Chondrocyte (in vitro differentiated cells): ENCODE measurements around the gene MTA2. TPM values are rescaled to one million over a fixed set of nuclear protein-coding genes. Genes with fewer than 3 reads are reported as not detected.

Experiments used
- DNase-seq: peaks from one replicate; pipeline ENCODE4 v3.0.0; 2021; ENCODE audit warnings: mixed read lengths, low spot score
- H3K27ac Mint-ChIP-seq: one replicate; pipeline ENCODE4 v1.8.0; 2021; ENCODE audit warnings: mild to moderate bottlenecking, moderate library complexity, mixed read lengths; ENCODE audit not compliant: unreplicated experiment
- H3K27me3 Mint-ChIP-seq: 2 replicates; pipeline ENCODE4 v1.8.0; 2021; ENCODE audit warnings: low read depth, mixed read lengths
- H3K36me3 Mint-ChIP-seq: 2 replicates; pipeline ENCODE4 v1.8.0; 2021; ENCODE audit warnings: low read depth, mixed read lengths
- H3K4me1 Mint-ChIP-seq: 2 replicates; pipeline ENCODE4 v1.8.0; 2021; ENCODE audit warnings: low read depth, mild to moderate bottlenecking, mixed read lengths
- H3K4me3 Mint-ChIP-seq: one replicate; pipeline ENCODE4 v1.8.0; 2021; ENCODE audit warnings: mild to moderate bottlenecking, moderate library complexity, mixed read lengths; ENCODE audit not compliant: unreplicated experiment
- H3K9me3 Mint-ChIP-seq: 2 replicates; pipeline ENCODE4 v1.8.0; 2021; ENCODE audit warnings: low read depth, mixed read lengths
- total RNA-seq: library from RNA; stranded (reverse); gene quantifications from 3 replicates; pipeline ENCODE4 v1.2.1, GENCODE V29; 2021
- TF ChIP-seq, protein P1 (sequence below): fragments of 200-600 bp; sonication (generic); IDR thresholded peaks from 2 replicates; pipeline ENCODE4 v1.5.0; 2021; ENCODE audit warnings: antibody characterized with exemption, mild to moderate bottlenecking, moderate library complexity

MTA2 gene
- total RNA-seq, 1 donor from 2014 or later: 81.7 TPM

GRCh38 chr11:62546929-62547625, 54.6 kb downstream of the MTA2 start:
- H3K9me3 Mint-ChIP-seq: no peaks in the 10 kb centered on the region
- peaks cover 55% of the 10 kb centered on the region for H3K4me1 Mint-ChIP-seq
- no peak for DNase-seq
- H3K4me3 Mint-ChIP-seq: peak overlapping the region; percentile 79
- TF ChIP-seq, protein P1, sequence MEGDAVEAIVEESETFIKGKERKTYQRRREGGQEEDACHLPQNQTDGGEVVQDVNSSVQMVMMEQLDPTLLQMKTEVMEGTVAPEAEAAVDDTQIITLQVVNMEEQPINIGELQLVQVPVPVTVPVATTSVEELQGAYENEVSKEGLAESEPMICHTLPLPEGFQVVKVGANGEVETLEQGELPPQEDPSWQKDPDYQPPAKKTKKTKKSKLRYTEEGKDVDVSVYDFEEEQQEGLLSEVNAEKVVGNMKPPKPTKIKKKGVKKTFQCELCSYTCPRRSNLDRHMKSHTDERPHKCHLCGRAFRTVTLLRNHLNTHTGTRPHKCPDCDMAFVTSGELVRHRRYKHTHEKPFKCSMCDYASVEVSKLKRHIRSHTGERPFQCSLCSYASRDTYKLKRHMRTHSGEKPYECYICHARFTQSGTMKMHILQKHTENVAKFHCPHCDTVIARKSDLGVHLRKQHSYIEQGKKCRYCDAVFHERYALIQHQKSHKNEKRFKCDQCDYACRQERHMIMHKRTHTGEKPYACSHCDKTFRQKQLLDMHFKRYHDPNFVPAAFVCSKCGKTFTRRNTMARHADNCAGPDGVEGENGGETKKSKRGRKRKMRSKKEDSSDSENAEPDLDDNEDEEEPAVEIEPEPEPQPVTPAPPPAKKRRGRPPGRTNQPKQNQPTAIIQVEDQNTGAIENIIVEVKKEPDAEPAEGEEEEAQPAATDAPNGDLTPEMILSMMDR: no peak
- H3K27ac Mint-ChIP-seq: peak overlapping the region; percentile 78
- no peaks in the 10 kb centered on the region for H3K36me3 Mint-ChIP-seq
- H3K27me3 Mint-ChIP-seq: no peaks in the 10 kb centered on the region

DNA sequence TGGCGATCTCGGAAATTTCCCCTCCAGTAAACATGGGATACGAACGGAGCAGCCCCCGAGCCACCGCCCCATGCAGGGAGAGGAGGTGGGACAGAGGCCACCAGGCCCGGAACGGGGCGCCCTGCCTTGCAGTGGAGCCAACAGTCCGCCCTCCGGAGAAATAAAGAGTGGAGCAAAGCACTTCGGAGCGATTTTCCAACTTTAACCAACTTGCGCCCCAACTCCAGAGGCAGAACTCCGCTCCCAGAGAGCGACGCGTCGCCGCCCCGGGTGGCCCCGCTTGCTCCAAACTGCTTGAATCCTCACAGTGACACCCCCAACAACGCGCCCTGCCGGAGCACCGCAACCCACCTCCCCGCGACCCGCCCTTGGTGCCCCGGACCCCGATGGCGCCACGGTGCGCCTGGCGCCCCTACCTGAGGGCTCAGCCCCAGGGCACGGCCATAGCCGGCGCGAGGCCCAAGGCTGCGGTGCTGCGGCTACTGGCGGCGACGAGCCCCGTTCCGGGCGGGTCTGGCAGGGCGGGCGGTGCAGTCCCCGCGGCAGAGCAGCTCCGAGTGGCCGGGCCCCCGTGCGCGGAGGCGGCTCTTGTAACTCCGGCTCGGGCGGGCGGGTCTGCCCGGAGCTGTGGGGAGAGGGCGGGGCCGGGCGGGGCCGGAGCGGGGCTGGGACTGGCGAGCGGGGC, 55.3 kb downstream of the MTA2 start, which contains the start of gene AHNAK:
TSS of gene AHNAK (minus strand) at position 563 of the 685 bp plus-strand sequence. CDS start 10,708 bp downstream, outside the sequence.
- DNase-seq: peak; percentile 94
- Mint-ChIP-seq H3K9me3 (no peaks in the 10 kb centered on the region), H3K4me1 (peaks cover 55% of the 10 kb centered on the region), H3K36me3 (no peaks in the 10 kb centered on the region), H3K27me3 (no peaks in the 10 kb centered on the region), H3K27ac (peak within 1 kb of the TSS; percentile 95), H3K4me3 (peak within 1 kb of the TSS; percentile 92)
- TF ChIP-seq, protein P1: peak; percentile 2

- H3K36me3 Mint-ChIP-seq: no peaks in the 10 kb centered on the region
- peaks cover 61% of the 10 kb centered on the region for H3K4me1 Mint-ChIP-seq
- TF ChIP-seq, protein P1: peak; percentile 48
- no peaks in the 10 kb centered on the region for H3K9me3 Mint-ChIP-seq
- DNase-seq: peak; percentile 94
- peak overlapping the region; percentile 92 for H3K4me3 Mint-ChIP-seq
- peak overlapping the region; percentile 95 for H3K27ac Mint-ChIP-seq
- H3K27me3 Mint-ChIP-seq: no peaks in the 10 kb centered on the region
These were observed 56.0 kb downstream of the MTA2 start for GRCh38 chr11:62545437-62546243.

DNA sequence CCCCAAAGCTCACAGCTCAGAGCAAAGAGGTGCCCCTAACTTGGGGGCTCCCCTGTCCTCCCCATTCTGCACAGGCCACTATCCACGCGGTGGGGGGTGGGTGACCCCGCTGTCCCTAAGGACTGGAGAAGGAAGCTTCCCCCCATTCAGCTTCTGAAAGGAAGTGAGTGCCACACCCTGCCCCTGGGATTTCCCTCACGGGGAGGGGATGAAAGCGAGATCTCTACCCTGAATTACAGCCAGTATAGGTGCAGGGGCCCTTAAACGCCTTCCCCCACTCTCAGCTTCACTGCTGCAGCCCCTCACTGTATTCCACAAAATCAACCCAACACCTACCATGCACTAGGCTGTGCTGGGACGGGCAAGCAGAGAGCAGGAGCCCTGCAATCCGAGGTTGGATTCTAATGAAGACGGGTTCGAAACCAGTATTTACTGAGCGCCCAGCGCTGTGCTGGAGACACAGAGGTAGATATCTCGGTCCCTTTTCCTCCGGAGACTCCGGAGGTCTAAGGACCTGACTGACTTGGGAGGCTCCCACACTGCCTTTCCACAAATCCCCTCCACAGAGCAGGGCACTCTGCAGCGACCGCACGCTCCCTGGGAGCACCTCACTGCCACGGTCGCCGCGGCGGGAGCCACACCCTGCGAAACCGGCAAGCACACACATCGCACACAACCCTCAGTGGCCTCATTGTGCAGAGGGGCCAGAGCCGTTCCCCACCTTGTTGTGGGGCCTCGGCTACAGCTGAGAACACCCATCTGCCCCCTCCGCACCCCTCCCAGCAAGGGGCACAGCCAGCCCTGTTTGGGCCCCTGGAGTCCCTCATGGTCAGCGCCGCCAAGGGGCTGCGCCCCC, 56.9 kb downstream of the MTA2 start:
- Mint-ChIP-seq H3K27ac (peak overlapping the region; percentile 94), H3K9me3 (no peaks in the 10 kb centered on the region), H3K4me1 (peaks cover 69% of the 10 kb centered on the region), H3K36me3 (no peaks in the 10 kb centered on the region), H3K4me3 (peak overlapping the region; percentile 92), H3K27me3 (no peaks in the 10 kb centered on the region)
- TF ChIP-seq, protein P1: no peak
- no peak for DNase-seq
